Natural killer cell (primary cell): ENCODE data around the gene DOCK1. TPM values are rescaled to one million over a fixed set of nuclear protein-coding genes. Genes with fewer than 3 reads are reported as not detected.

Experiments
- ATAC-seq, 3 donors: fragments of 150-1000 bp in 2 of 3; fragments of 200-7000 bp in 1 of 3; cut with Tn5 transposase; 1 replicate in 1 of 3; 2 replicates in 2 of 3; pipeline ENCODE4 v1.10.0; 2021; ENCODE audit warnings: mild to moderate bottlenecking in 2 of 3, moderate library complexity in 2 of 3
- DNase-seq, 2 donors: peaks; one replicate each; pipeline versions ENCODE4 v3.0.0 to v3.0.0-alpha.2; 2013 to 2021; ENCODE audit warnings: mixed read lengths in 1 of 2
- H3K27ac ChIP-seq: one replicate; pipeline ENCODE4 v1.5.1; 2013; ENCODE audit warnings: mild to moderate bottlenecking, low read length
- H3K27me3 ChIP-seq: one replicate; pipeline ENCODE4 v1.6.1; 2013; ENCODE audit warnings: low read length; ENCODE audit not compliant: control insufficient read depth, insufficient read depth
- H3K36me3 ChIP-seq: one replicate; pipeline ENCODE4 v1.6.1; 2013; ENCODE audit warnings: low read length; ENCODE audit not compliant: control insufficient read depth, insufficient read depth
- H3K4me1 ChIP-seq: one replicate; pipeline ENCODE4 v1.6.1; 2013; ENCODE audit warnings: low read length; ENCODE audit not compliant: control insufficient read depth, insufficient read depth
- H3K4me3 ChIP-seq: one replicate; pipeline ENCODE4 v1.5.1; 2013; ENCODE audit warnings: low read length
- H3K9me3 ChIP-seq: one replicate; pipeline ENCODE4 v1.6.1; 2013; ENCODE audit warnings: low read length; ENCODE audit not compliant: control insufficient read depth, insufficient read depth
- H3K27ac Mint-ChIP-seq, 2 donors: one replicate each; pipeline ENCODE4 v1.8.0; 2022; ENCODE audit warnings: mild to moderate bottlenecking in 2 of 2, mixed read lengths in 2 of 2, moderate library complexity in 1 of 2
- H3K27me3 Mint-ChIP-seq, 2 donors: one replicate each; pipeline ENCODE4 v1.8.0; 2022; ENCODE audit warnings: low read depth in 2 of 2, mixed read lengths in 2 of 2
- H3K36me3 Mint-ChIP-seq: one replicate; pipeline ENCODE4 v1.8.0; 2022; ENCODE audit warnings: mixed read lengths
- H3K4me1 Mint-ChIP-seq, 2 donors: one replicate each; pipeline ENCODE4 v1.8.0; 2022; ENCODE audit warnings: mixed read lengths in 2 of 2
- H3K4me3 Mint-ChIP-seq: one replicate; pipeline ENCODE4 v1.8.0; 2022; ENCODE audit warnings: mild to moderate bottlenecking, moderate library complexity, mixed read lengths
- H3K9me3 Mint-ChIP-seq, 2 donors: one replicate each; pipeline ENCODE4 v1.8.0; 2022; ENCODE audit warnings: mixed read lengths in 2 of 2
- WGBS: methylation state at CpG from one replicate; pipeline ENCODE4 v1.1.7; 2013; ENCODE audit warnings: missing lambda C conversion rate; ENCODE audit not compliant: insufficient coverage; 5-methylcytosine and 5-hydroxymethylcytosine counted together
- intact Hi-C: fragments of 100-400 bp; cut with micrococcal nuclease; formaldehyde crosslinking; loops from one replicate; pipeline ENCODE4 v1.14.2; 2022
- total RNA-seq, 4 donors: library from RNA; stranded (reverse); fragments of 120-200 nt in 1 of 4; gene quantifications; one replicate each; pipeline versions ENCODE4 v1.2.3 to v1.2.4, GENCODE V29; 2013 to 2022
- TF ChIP-seq, protein P1 (sequence below): fragments of 200-600 bp; IDR thresholded peaks from one replicate; pipeline ENCODE4 v1.8.0; 2022; ENCODE audit warnings: antibody characterized with exemption

DOCK1 gene
- total RNA-seq, 3 donors from 2014 or later (not counting 1 experiment from before 2014, with no cell fraction given) = 0.07 to 0.12 (median 0.08) TPM

DNA sequence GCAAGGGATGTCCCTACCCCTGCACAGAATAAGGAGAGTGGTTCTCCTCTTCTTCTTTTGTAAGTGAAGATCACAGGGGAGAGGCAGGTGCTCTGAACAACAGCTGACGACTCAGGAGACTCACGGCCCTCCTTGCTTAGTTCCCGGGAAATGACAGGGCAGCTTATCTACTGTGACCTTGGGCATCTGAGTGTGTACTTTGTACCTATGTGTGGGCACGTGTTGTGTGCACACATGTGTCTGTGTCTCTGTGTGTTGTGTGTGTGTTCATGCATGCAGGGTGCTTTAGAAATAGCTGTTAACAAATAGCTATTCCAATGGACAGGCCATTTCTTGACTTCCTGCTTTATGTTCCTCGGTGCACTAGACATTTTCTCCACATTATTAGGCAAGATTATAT lies 563.4 kb downstream of the DOCK1 start:
- Mint-ChIP-seq H3K36me3 (no peaks in the 10 kb centered on the region), H3K9me3 (no peaks in the 10 kb centered on the region), H3K4me3 (no peak overlapping the region), H3K27ac (no peak overlapping the region), H3K27me3 (peaks cover 20 to 34% of the 10 kb centered on the region in 2 donors), H3K4me1 (no peaks in the 10 kb centered on the region)
- H3K27ac ChIP-seq = no peak overlapping the region
- ATAC-seq (no peak), DNase-seq (no peak)
- no peak overlapping the region for H3K4me3 ChIP-seq
- H3K4me1 ChIP-seq = no peaks in the 10 kb centered on the region
- intact Hi-C loops = no loop called here
- TF ChIP-seq, protein P1, sequence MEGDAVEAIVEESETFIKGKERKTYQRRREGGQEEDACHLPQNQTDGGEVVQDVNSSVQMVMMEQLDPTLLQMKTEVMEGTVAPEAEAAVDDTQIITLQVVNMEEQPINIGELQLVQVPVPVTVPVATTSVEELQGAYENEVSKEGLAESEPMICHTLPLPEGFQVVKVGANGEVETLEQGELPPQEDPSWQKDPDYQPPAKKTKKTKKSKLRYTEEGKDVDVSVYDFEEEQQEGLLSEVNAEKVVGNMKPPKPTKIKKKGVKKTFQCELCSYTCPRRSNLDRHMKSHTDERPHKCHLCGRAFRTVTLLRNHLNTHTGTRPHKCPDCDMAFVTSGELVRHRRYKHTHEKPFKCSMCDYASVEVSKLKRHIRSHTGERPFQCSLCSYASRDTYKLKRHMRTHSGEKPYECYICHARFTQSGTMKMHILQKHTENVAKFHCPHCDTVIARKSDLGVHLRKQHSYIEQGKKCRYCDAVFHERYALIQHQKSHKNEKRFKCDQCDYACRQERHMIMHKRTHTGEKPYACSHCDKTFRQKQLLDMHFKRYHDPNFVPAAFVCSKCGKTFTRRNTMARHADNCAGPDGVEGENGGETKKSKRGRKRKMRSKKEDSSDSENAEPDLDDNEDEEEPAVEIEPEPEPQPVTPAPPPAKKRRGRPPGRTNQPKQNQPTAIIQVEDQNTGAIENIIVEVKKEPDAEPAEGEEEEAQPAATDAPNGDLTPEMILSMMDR = no peak
- no peaks in the 10 kb centered on the region for H3K27me3 ChIP-seq
- no peaks in the 10 kb centered on the region for H3K9me3 ChIP-seq
- 81% methylated on average over 5 of the region's 5 CpGs for WGBS
- no peaks in the 10 kb centered on the region for H3K36me3 ChIP-seq

DNA sequence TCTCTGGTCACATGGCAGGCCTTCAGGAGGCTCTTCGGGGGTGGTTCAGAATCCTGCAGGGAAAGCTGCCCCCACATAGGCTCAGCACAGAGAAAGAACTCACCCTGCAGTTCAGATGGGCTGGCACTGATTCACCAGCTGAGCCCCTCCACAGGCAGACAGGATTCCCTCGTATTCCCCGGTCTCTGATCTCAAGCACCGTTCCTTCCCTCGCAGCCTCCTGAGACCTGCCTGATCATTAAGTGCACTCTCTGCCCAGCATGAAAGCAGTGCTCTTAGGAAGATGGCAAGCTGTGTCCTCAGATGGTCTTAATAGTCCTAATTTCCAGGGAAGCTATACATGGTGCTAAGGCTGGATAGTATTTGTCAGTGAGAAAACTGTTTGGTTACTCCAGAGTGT lies 565.7 kb downstream of the DOCK1 start:
- Histone ChIP-seq H3K9me3 (no peaks in the 10 kb centered on the region), H3K4me1 (no peaks in the 10 kb centered on the region), H3K27ac (no peak overlapping the region), H3K36me3 (no peaks in the 10 kb centered on the region), H3K27me3 (no peaks in the 10 kb centered on the region), H3K4me3 (no peak overlapping the region)
- Mint-ChIP-seq H3K4me1 (no peaks in the 10 kb centered on the region), H3K27ac (no peak overlapping the region), H3K4me3 (no peak overlapping the region), H3K36me3 (no peaks in the 10 kb centered on the region), H3K27me3 (peaks cover 13 to 20% of the 10 kb centered on the region in 2 donors), H3K9me3 (no peaks in the 10 kb centered on the region)
- 85% methylated on average over 5 of the region's 5 CpGs for WGBS
- intact Hi-C loops = no loop called here
- TF ChIP-seq, protein P1 = no peak
- ATAC-seq (no peak), DNase-seq (no peak)

DNA sequence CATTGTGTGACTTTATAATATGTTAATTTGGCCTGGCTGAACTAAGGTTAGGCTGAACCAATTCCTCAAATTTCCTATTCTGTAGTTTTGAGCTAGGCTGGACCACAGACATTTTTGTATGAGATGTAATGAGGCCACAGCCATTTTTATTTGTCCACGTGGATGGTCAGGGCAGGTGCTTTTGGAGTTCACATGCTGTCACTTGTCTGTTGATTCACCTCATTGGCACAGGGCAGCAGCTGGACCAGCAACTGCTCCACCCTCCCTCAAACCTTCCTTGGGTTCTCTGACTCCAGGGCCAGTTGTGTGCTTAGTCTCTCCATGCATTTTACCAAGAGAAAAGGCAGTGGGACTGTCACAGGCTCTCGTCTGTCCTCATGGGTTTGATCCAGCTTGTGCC lies 567.7 kb downstream of the DOCK1 start:
- no peaks in the 10 kb centered on the region for H3K4me1 ChIP-seq
- DNase-seq = no peak
- Mint-ChIP-seq H3K4me3 (no peak overlapping the region), H3K27ac (no peak overlapping the region), H3K27me3 (peaks cover 17 to 22% of the 10 kb centered on the region in 2 donors), H3K4me1 (no peaks in the 10 kb centered on the region), H3K36me3 (no peaks in the 10 kb centered on the region), H3K9me3 (no peaks in the 10 kb centered on the region)
- TF ChIP-seq, protein P1 = no peak
- intact Hi-C loops = no loop called here
- no peak overlapping the region for H3K4me3 ChIP-seq
- no peak overlapping the region for H3K27ac ChIP-seq
- WGBS = 80% methylated on average over 2 of the region's 2 CpGs
- H3K27me3 ChIP-seq = no peaks in the 10 kb centered on the region
- ATAC-seq = no peak
- H3K9me3 ChIP-seq = no peaks in the 10 kb centered on the region
- no peaks in the 10 kb centered on the region for H3K36me3 ChIP-seq

DNA sequence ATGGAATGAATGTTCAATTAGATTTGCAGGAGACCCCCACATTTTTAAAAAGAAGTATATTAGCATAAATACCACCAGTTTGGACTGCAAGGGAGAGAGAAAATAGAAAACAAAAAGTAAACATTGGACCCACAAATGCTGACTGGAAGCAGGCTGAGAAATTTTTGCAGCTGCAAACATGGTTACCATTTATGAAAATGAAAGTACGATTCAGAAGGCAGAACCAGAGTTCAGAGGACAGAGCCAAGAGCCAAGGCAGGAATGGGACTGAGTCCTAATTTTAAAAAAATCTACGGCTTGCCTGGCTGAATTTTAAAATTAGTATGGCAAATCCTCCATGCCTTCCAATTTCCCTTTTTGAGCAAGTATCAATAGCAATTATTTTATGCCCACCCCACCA lies 569.3 kb downstream of the DOCK1 start:
- H3K9me3 Mint-ChIP-seq = no peaks in the 10 kb centered on the region
- H3K4me3 ChIP-seq = no peak overlapping the region
- no peaks in the 10 kb centered on the region for H3K4me1 ChIP-seq
- no peak for DNase-seq
- H3K36me3 Mint-ChIP-seq = no peaks in the 10 kb centered on the region
- no peak overlapping the region for H3K27ac Mint-ChIP-seq
- intact Hi-C loops = no loop called here
- peaks cover 17 to 29% of the 10 kb centered on the region in 2 donors for H3K27me3 Mint-ChIP-seq
- TF ChIP-seq, protein P1 = no peak
- WGBS = 51% methylated on average over 2 of the region's 2 CpGs
- no peak for ATAC-seq
- H3K36me3 ChIP-seq = no peaks in the 10 kb centered on the region
- no peak overlapping the region for H3K27ac ChIP-seq
- no peaks in the 10 kb centered on the region for H3K9me3 ChIP-seq
- no peaks in the 10 kb centered on the region for H3K4me1 Mint-ChIP-seq
- no peaks in the 10 kb centered on the region for H3K27me3 ChIP-seq
- H3K4me3 Mint-ChIP-seq = no peak overlapping the region
